GM23338 (cell line): ENCODE measurements around the gene MBOAT1. TPM values are rescaled to one million over a fixed set of nuclear protein-coding genes. Genes with fewer than 3 reads are reported as not detected.

ENCODE experiments used
- ATAC-seq: fragments of 200-7000 bp; cut with Tn5 transposase; 3 replicates; pipeline ENCODE4 v1.9.1; 2020
- DNase-seq: peaks from one replicate; pipeline ENCODE4 v3.0.0-alpha.2; 2015; ENCODE audit warnings: low spot score
- H2AFZ ChIP-seq: fragments of 200-600 bp; sonication (generic); 2 replicates; pipeline ENCODE4 v1.8.0; 2016; ENCODE audit warnings: antibody characterized with exemption, mild to moderate bottlenecking, moderate library complexity
- H3F3A ChIP-seq: fragments of 200-600 bp; sonication (generic); replicated peaks from 2 replicates; pipeline ENCODE4 v1.8.0; 2017; ENCODE audit warnings: antibody characterized with exemption, mixed run types, low read depth
- H3K27ac ChIP-seq: fragments of 200-600 bp; sonication (generic); 2 replicates; pipeline ENCODE4 v1.6.1; 2016; ENCODE audit warnings: low read depth
- H3K27me3 ChIP-seq: fragments of 200-600 bp; sonication (generic); 2 replicates; pipeline ENCODE4 v1.8.0; 2016; ENCODE audit warnings: mild to moderate bottlenecking, mixed run types, moderate library complexity; ENCODE audit not compliant: insufficient read depth
- H3K36me3 ChIP-seq: fragments of 200-600 bp; sonication (generic); 2 replicates; pipeline ENCODE4 v1.8.0; 2016; ENCODE audit warnings: mild to moderate bottlenecking; ENCODE audit not compliant: insufficient read depth
- H3K4me1 ChIP-seq: fragments of 200-600 bp; sonication (generic); 2 replicates; pipeline ENCODE4 v1.8.0; 2016; ENCODE audit warnings: mild to moderate bottlenecking, moderate library complexity; ENCODE audit not compliant: insufficient read depth
- H3K4me2 ChIP-seq: fragments of 200-600 bp; sonication (generic); 2 replicates; pipeline ENCODE4 v1.7.1; 2017; ENCODE audit warnings: mixed run types
- H3K4me3 ChIP-seq: fragments of 200-600 bp; sonication (generic); 2 replicates; pipeline ENCODE4 v1.6.1; 2016; ENCODE audit warnings: mixed run types
- H3K79me2 ChIP-seq: fragments of 200-600 bp; sonication (generic); replicated peaks from 2 replicates; pipeline ENCODE4 v1.8.0; 2017; ENCODE audit warnings: mild to moderate bottlenecking; ENCODE audit not compliant: insufficient read depth
- H3K9me2 ChIP-seq: fragments of 200-600 bp; sonication (generic); 2 replicates; pipeline ENCODE4 v1.8.0; 2017; ENCODE audit not compliant: insufficient read depth
- H4K20me1 ChIP-seq: fragments of 200-600 bp; sonication (generic); replicated peaks from 2 replicates; pipeline ENCODE4 v1.8.0; 2017; ENCODE audit warnings: mild to moderate bottlenecking; ENCODE audit not compliant: insufficient read depth
- H3K27ac Mint-ChIP-seq: 2 replicates; pipeline ENCODE4 v1.8.0; 2020; ENCODE audit warnings: inconsistent platforms, mild to moderate bottlenecking, moderate library complexity, mixed read lengths
- H3K27me3 Mint-ChIP-seq: 3 replicates; pipeline ENCODE4 v1.8.0; 2022; ENCODE audit warnings: low read depth, mild to moderate bottlenecking, moderate library complexity, mixed read lengths, inconsistent platforms; ENCODE audit not compliant: insufficient read depth, poor library complexity
- H3K36me3 Mint-ChIP-seq: 3 replicates; pipeline ENCODE4 v1.8.0; 2021; ENCODE audit warnings: low read depth, mild to moderate bottlenecking, inconsistent platforms, moderate library complexity, mixed read lengths
- H3K4me1 Mint-ChIP-seq: 3 replicates; pipeline ENCODE4 v1.8.0; 2020; ENCODE audit warnings: mild to moderate bottlenecking, inconsistent platforms, mixed read lengths
- H3K4me3 Mint-ChIP-seq: 3 replicates; pipeline ENCODE4 v1.8.0; 2021; ENCODE audit warnings: moderate library complexity, mild to moderate bottlenecking, inconsistent platforms, mixed read lengths
- H3K9me3 Mint-ChIP-seq: 3 replicates; pipeline ENCODE4 v1.8.0; 2020; ENCODE audit warnings: moderate library complexity, mild to moderate bottlenecking, inconsistent platforms, mixed read lengths
- CREB1 ChIP-seq: fragments of 250-450 bp; sonication (Bioruptor Pico); IDR thresholded peaks from 2 replicates; pipeline ENCODE4 v1.5.0; 2020; ENCODE audit warnings: low read depth, mild to moderate bottlenecking, moderate library complexity
- EZH2 ChIP-seq: fragments of 200-600 bp; sonication (generic); IDR thresholded peaks from one replicate; pipeline ENCODE4 v1.8.0; 2017; ENCODE audit warnings: antibody characterized with exemption, mild to moderate bottlenecking, low read depth; ENCODE audit not compliant: unreplicated experiment
- EZH2phosphoT487 ChIP-seq: fragments of 200-600 bp; sonication (generic); IDR thresholded peaks from one replicate; pipeline ENCODE4 v1.8.1; 2018; ENCODE audit warnings: antibody characterized with exemption; ENCODE audit not compliant: unreplicated experiment
- JUNB ChIP-seq: IDR thresholded peaks from one replicate; pipeline ENCODE4 v1.6.1; 2016; ENCODE audit warnings: antibody characterized with exemption; ENCODE audit not compliant: unreplicated experiment
- NANOG ChIP-seq: IDR thresholded peaks from 2 replicates; pipeline ENCODE4 v1.6.1; 2016; ENCODE audit warnings: antibody characterized with exemption, borderline replicate concordance
- POLR2AphosphoS5 ChIP-seq: IDR thresholded peaks from 2 replicates; pipeline ENCODE4 v1.6.1; 2016; ENCODE audit warnings: antibody characterized with exemption, low read depth
- STAT1 ChIP-seq: IDR thresholded peaks from one replicate; pipeline ENCODE4 v1.6.1; 2016; ENCODE audit warnings: antibody characterized with exemption; ENCODE audit not compliant: unreplicated experiment
- ZNF114 ChIP-seq: fragments of 250-450 bp; sonication (Bioruptor Pico); IDR thresholded peaks from 2 replicates; pipeline ENCODE4 v1.5.0; 2020; ENCODE audit warnings: mild to moderate bottlenecking, moderate library complexity
- ZNF331 ChIP-seq: fragments of 250-450 bp; sonication (Bioruptor Pico); IDR thresholded peaks from 2 replicates; pipeline ENCODE4 v1.5.0; 2020; ENCODE audit warnings: low read depth, mild to moderate bottlenecking, moderate library complexity
- polyA plus RNA-seq: library from polyadenylated mRNA; unstranded; fragments of >200 nt; fragmentation: Nextera tagmentation; extraction: Ambion mirVana; gene quantifications from 2 replicates; pipeline ENCODE4 v1.2.1, GENCODE V29; 2016
- total RNA-seq: library from RNA; depleted of rRNA; stranded (reverse); fragments of >200 nt; shearing (Covaris generic); gene quantifications from 2 replicates; pipeline ENCODE4 v1.2.3, GENCODE V29; 2014
- TF ChIP-seq, protein P1 (sequence below): IDR thresholded peaks from one replicate; pipeline ENCODE4 v1.6.1; 2018; ENCODE audit warnings: antibody characterized with exemption; ENCODE audit not compliant: unreplicated experiment
- TF ChIP-seq, protein P2 (sequence below), 2 experiments: fragments of 200-600 bp in 1 of 2; sonication (generic) in 1 of 2; conservative IDR thresholded peaks; 2 replicates each; pipeline versions ENCODE4 v1.5.1 to v1.6.1; 2016 to 2017; ENCODE audit warnings: antibody characterized with exemption in 2 of 2, low read depth in 2 of 2, mild to moderate bottlenecking in 2 of 2, moderate library complexity in 1 of 2
- TF ChIP-seq, protein P3 (sequence below): IDR thresholded peaks from 2 replicates; pipeline ENCODE4 v1.6.1; 2016; ENCODE audit warnings: antibody characterized with exemption
- TF ChIP-seq, protein P4 (sequence below): fragments of 250-450 bp; sonication (Bioruptor Pico); IDR thresholded peaks from 2 replicates; pipeline ENCODE4 v1.5.0; 2020; ENCODE audit warnings: mild to moderate bottlenecking, moderate library complexity

MBOAT1 gene
- total and polyA plus RNA-seq, 2 experiments from 2014 or later: 3.8 to 18.6 TPM

DNA sequence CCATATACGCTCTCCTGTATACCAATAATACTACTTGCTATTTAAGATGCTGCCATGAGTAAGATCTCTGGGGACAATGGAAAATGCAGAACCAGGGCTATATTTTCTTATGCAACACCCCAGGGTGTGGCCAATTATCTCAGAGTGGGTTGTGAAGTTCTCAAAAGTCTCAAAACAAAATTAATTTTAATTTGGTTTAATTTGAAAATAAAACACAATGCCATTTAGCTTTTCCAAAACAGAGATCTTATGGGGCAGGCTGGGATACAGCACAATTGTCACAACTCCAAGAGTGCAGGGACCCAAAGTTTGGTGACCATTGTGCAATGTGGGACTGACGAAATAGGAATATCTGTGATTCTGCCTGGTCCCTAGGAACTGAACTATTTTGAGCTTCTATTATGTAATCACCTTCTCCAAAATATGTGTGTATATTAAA lies 43.1 kb downstream of the MBOAT1 start:
- ATAC-seq: no peak
- no peak overlapping the region for H3K27ac Mint-ChIP-seq

More for the DNA sequence above, 43.1 kb downstream of the MBOAT1 start:
- Histone ChIP-seq H3K4me3 (no peak overlapping the region), H3K4me2 (no peak overlapping the region), H3K79me2 (peaks cover 2% of the 10 kb centered on the region; the same call in 1 of the 2 replicates), H3K4me1 (peaks cover 5% of the 10 kb centered on the region; the same call in 1 of the 2 replicates), H2AFZ (no peak overlapping the region), H3K27ac (no peak overlapping the region), H3K9me2 (no peaks in the 10 kb centered on the region), H3F3A (no peaks in the 10 kb centered on the region), H3K27me3 (no peaks in the 10 kb centered on the region), H3K36me3 (no peaks in the 10 kb centered on the region), H4K20me1 (no peaks in the 10 kb centered on the region)
- Mint-ChIP-seq H3K4me1 (peaks cover 6% of the 10 kb centered on the region; the same call in 2 of the 3 replicates), H3K36me3 (no peaks in the 10 kb centered on the region; the same call in 2 of the 3 replicates), H3K27me3 (peaks cover 5% of the 10 kb centered on the region), H3K4me3 (no peak overlapping the region), H3K9me3 (no peaks in the 10 kb centered on the region)
- DNase-seq: no peak
- TF ChIP-seq NANOG (no peak), STAT1 (no peak), CREB1 (no peak), ZNF331 (no peak), EZH2phosphoT487 (no peak), JUNB (no peak), EZH2 (no peak), ZNF114 (no peak), POLR2AphosphoS5 (no peak)
- TF ChIP-seq, protein P1, sequence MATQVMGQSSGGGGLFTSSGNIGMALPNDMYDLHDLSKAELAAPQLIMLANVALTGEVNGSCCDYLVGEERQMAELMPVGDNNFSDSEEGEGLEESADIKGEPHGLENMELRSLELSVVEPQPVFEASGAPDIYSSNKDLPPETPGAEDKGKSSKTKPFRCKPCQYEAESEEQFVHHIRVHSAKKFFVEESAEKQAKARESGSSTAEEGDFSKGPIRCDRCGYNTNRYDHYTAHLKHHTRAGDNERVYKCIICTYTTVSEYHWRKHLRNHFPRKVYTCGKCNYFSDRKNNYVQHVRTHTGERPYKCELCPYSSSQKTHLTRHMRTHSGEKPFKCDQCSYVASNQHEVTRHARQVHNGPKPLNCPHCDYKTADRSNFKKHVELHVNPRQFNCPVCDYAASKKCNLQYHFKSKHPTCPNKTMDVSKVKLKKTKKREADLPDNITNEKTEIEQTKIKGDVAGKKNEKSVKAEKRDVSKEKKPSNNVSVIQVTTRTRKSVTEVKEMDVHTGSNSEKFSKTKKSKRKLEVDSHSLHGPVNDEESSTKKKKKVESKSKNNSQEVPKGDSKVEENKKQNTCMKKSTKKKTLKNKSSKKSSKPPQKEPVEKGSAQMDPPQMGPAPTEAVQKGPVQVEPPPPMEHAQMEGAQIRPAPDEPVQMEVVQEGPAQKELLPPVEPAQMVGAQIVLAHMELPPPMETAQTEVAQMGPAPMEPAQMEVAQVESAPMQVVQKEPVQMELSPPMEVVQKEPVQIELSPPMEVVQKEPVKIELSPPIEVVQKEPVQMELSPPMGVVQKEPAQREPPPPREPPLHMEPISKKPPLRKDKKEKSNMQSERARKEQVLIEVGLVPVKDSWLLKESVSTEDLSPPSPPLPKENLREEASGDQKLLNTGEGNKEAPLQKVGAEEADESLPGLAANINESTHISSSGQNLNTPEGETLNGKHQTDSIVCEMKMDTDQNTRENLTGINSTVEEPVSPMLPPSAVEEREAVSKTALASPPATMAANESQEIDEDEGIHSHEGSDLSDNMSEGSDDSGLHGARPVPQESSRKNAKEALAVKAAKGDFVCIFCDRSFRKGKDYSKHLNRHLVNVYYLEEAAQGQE: no peak
- TF ChIP-seq, protein P2, sequence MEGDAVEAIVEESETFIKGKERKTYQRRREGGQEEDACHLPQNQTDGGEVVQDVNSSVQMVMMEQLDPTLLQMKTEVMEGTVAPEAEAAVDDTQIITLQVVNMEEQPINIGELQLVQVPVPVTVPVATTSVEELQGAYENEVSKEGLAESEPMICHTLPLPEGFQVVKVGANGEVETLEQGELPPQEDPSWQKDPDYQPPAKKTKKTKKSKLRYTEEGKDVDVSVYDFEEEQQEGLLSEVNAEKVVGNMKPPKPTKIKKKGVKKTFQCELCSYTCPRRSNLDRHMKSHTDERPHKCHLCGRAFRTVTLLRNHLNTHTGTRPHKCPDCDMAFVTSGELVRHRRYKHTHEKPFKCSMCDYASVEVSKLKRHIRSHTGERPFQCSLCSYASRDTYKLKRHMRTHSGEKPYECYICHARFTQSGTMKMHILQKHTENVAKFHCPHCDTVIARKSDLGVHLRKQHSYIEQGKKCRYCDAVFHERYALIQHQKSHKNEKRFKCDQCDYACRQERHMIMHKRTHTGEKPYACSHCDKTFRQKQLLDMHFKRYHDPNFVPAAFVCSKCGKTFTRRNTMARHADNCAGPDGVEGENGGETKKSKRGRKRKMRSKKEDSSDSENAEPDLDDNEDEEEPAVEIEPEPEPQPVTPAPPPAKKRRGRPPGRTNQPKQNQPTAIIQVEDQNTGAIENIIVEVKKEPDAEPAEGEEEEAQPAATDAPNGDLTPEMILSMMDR (conservative IDR thresholded peaks at IDR 0.05; ENCODE audit: low read depth in 2 of 2): no peak
- TF ChIP-seq, protein P3, sequence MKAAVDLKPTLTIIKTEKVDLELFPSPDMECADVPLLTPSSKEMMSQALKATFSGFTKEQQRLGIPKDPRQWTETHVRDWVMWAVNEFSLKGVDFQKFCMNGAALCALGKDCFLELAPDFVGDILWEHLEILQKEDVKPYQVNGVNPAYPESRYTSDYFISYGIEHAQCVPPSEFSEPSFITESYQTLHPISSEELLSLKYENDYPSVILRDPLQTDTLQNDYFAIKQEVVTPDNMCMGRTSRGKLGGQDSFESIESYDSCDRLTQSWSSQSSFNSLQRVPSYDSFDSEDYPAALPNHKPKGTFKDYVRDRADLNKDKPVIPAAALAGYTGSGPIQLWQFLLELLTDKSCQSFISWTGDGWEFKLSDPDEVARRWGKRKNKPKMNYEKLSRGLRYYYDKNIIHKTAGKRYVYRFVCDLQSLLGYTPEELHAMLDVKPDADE: no peak
- TF ChIP-seq, protein P4, sequence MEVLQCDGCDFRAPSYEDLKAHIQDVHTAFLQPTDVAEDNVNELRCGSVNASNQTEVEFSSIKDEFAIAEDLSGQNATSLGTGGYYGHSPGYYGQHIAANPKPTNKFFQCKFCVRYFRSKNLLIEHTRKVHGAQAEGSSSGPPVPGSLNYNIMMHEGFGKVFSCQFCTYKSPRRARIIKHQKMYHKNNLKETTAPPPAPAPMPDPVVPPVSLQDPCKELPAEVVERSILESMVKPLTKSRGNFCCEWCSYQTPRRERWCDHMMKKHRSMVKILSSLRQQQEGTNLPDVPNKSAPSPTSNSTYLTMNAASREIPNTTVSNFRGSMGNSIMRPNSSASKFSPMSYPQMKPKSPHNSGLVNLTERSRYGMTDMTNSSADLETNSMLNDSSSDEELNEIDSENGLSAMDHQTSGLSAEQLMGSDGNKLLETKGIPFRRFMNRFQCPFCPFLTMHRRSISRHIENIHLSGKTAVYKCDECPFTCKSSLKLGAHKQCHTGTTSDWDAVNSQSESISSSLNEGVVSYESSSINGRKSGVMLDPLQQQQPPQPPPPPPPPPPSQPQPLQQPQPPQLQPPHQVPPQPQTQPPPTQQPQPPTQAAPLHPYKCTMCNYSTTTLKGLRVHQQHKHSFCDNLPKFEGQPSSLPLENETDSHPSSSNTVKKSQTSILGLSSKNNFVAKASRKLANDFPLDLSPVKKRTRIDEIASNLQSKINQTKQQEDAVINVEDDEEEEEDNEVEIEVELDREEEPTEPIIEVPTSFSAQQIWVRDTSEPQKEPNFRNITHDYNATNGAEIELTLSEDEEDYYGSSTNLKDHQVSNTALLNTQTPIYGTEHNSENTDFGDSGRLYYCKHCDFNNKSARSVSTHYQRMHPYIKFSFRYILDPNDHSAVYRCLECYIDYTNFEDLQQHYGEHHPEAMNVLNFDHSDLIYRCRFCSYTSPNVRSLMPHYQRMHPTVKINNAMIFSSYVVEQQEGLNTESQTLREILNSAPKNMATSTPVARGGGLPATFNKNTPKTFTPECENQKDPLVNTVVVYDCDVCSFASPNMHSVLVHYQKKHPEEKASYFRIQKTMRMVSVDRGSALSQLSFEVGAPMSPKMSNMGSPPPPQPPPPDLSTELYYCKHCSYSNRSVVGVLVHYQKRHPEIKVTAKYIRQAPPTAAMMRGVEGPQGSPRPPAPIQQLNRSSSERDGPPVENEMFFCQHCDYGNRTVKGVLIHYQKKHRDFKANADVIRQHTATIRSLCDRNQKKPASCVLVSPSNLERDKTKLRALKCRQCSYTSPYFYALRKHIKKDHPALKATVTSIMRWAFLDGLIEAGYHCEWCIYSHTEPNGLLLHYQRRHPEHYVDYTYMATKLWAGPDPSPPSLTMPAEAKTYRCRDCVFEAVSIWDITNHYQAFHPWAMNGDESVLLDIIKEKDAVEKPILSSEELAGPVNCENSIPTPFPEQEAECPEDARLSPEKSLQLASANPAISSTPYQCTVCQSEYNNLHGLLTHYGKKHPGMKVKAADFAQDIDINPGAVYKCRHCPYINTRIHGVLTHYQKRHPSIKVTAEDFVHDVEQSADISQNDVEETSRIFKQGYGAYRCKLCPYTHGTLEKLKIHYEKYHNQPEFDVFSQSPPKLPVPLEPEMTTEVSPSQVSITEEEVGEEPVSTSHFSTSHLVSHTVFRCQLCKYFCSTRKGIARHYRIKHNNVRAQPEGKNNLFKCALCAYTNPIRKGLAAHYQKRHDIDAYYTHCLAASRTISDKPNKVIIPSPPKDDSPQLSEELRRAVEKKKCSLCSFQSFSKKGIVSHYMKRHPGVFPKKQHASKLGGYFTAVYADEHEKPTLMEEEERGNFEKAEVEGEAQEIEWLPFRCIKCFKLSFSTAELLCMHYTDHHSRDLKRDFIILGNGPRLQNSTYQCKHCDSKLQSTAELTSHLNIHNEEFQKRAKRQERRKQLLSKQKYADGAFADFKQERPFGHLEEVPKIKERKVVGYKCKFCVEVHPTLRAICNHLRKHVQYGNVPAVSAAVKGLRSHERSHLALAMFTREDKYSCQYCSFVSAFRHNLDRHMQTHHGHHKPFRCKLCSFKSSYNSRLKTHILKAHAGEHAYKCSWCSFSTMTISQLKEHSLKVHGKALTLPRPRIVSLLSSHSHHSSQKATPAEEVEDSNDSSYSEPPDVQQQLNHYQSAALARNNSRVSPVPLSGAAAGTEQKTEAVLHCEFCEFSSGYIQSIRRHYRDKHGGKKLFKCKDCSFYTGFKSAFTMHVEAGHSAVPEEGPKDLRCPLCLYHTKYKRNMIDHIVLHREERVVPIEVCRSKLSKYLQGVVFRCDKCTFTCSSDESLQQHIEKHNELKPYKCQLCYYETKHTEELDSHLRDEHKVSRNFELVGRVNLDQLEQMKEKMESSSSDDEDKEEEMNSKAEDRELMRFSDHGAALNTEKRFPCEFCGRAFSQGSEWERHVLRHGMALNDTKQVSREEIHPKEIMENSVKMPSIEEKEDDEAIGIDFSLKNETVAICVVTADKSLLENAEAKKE: no peak
